SW 1271 (cell line): ENCODE results near the gene USP17L22.
"Not testable (repeated sequence)": the region's sequence is repeated elsewhere in the genome, so short reads cannot be mapped to it uniquely, and the experiment has no call there.

ENCODE experiments used
- DNase-seq, 2 experiments: peaks; one replicate each; lab custom pipeline; 2025; lab: John Stamatoyannopoulos, UW

USP17L22 gene

GRCh38 chr4:9267319-9267718 lies at the start of gene USP17L22:
USP17L22 (plus strand) TSS chr4:9267619; CDS start chr4:9267619, 0 bp downstream.
- DNase-seq = not testable (repeated sequence)

GRCh38 chr4:9219852-9220251 lies 47.6 kb upstream of the USP17L22 start, which contains the start of gene USP17L12:
USP17L12 (plus strand) TSS chr4:9220152; CDS start chr4:9220152, 0 bp downstream.
- not testable (repeated sequence) for DNase-seq

- not testable (repeated sequence) for DNase-seq
Observed at GRCh38 chr4:9224596-9224995, 42.8 kb upstream of the USP17L22 start, which contains the start of gene USP17L13. USP17L13 (plus strand) TSS chr4:9224896; CDS start chr4:9224896, 0 bp downstream.

GRCh38 chr4:9230249-9230648 lies 37.2 kb upstream of the USP17L22 start:
- DNase-seq = not testable (repeated sequence)

GRCh38 chr4:9234085-9234484 lies 33.3 kb upstream of the USP17L22 start, which contains the start of gene USP17L15:
USP17L15 (plus strand) TSS chr4:9234385; CDS start chr4:9234385, 0 bp downstream.
- DNase-seq = not testable (repeated sequence)

- not testable (repeated sequence) for DNase-seq
Observed at GRCh38 chr4:9238461-9238860, 29.0 kb upstream of the USP17L22 start.

- DNase-seq = not testable (repeated sequence)
Observed at GRCh38 chr4:9243579-9243978, 23.8 kb upstream of the USP17L22 start, which contains the start of gene USP17L17. USP17L17 (plus strand) TSS chr4:9243879; CDS start chr4:9243879, 0 bp downstream.

GRCh38 chr4:9247953-9248680 lies 19.3 kb upstream of the USP17L22 start, which contains the start of gene USP17L18:
USP17L18 (plus strand) TSS chr4:9248630; CDS start chr4:9248630, 0 bp downstream.
- not testable (repeated sequence) for DNase-seq

GRCh38 chr4:9253078-9253477 lies 14.3 kb upstream of the USP17L22 start, which contains the start of gene USP17L19:
USP17L19 (plus strand) TSS chr4:9253378; CDS start chr4:9253378, 0 bp downstream.
- not testable (repeated sequence) for DNase-seq

- not testable (repeated sequence) for DNase-seq
Observed at GRCh38 chr4:9257824-9258223, 9.6 kb upstream of the USP17L22 start, which contains the start of gene USP17L20. USP17L20 (plus strand) TSS chr4:9258124; CDS start chr4:9258124, 0 bp downstream.

GRCh38 chr4:9262572-9262971 lies 4.8 kb upstream of the USP17L22 start, which contains the start of gene USP17L21:
USP17L21 (plus strand) TSS chr4:9262872; CDS start chr4:9262872, 0 bp downstream.
- not testable (repeated sequence) for DNase-seq

GRCh38 chr4:9271719-9272118 lies 4.3 kb downstream of the USP17L22 start:
- not testable (repeated sequence) for DNase-seq
